Activated gamma-delta T cell treated with Interleukin-2 at 50 U/mL for 16 hours (primary cell): ENCODE results near the gene H3-3A.
"Not testable (repeated sequence)": the region's sequence is repeated elsewhere in the genome, so short reads cannot be mapped to it uniquely, and the experiment has no call there.

Experiments
- DNase-seq: peaks from one replicate; pipeline ENCODE4 v3.0.0-alpha.2; 2020

The H3-3A gene

GRCh38 chr1:226086776-226087175 lies 24.3 kb downstream of the H3-3A start:
- no peak for DNase-seq

- DNase-seq: no peak
Observed at GRCh38 chr1:226091461-226091860, 28.9 kb downstream of the H3-3A start.

GRCh38 chr1:226092048-226092820 lies 29.7 kb downstream of the H3-3A start:
- not testable (repeated sequence) for DNase-seq

GRCh38 chr1:226092965-226093364 lies 30.4 kb downstream of the H3-3A start:
- DNase-seq: no peak

- no peak for DNase-seq
Observed at GRCh38 chr1:226093621-226094020, 31.1 kb downstream of the H3-3A start.

- DNase-seq: no peak
Observed at GRCh38 chr1:226094451-226094850, 31.9 kb downstream of the H3-3A start.

GRCh38 chr1:226095286-226095685 lies 32.8 kb downstream of the H3-3A start:
- no peak for DNase-seq

- no peak for DNase-seq
Observed at GRCh38 chr1:226097866-226098625, 35.5 kb downstream of the H3-3A start.

- no peak for DNase-seq
Observed at GRCh38 chr1:226098870-226099835, 36.6 kb downstream of the H3-3A start.

GRCh38 chr1:226100436-226101391 lies 38.2 kb downstream of the H3-3A start:
- no peak for DNase-seq

GRCh38 chr1:226104671-226105121 lies 42.2 kb downstream of the H3-3A start:
- DNase-seq: no peak

GRCh38 chr1:226107471-226108460 lies 45.2 kb downstream of the H3-3A start:
- DNase-seq: no peak

- no peak for DNase-seq
Observed at GRCh38 chr1:226108935-226109828, 46.7 kb downstream of the H3-3A start.

GRCh38 chr1:226109829-226110248 lies 47.3 kb downstream of the H3-3A start:
- peak; percentile 65 for DNase-seq

GRCh38 chr1:226110249-226111097 lies 48.0 kb downstream of the H3-3A start:
- peak; percentile 47 for DNase-seq

GRCh38 chr1:226111098-226111882 lies 48.8 kb downstream of the H3-3A start:
- DNase-seq: no peak

GRCh38 chr1:226111883-226112261 lies 49.4 kb downstream of the H3-3A start:
- no peak for DNase-seq

- DNase-seq: no peak
Observed at GRCh38 chr1:226112626-226113025, 50.1 kb downstream of the H3-3A start.
